Muscle layer of colon (tissue), 2 donors: ENCODE results near the gene SCGB1D1.

ENCODE experiments used
- H3K27ac ChIP-seq: one replicate; pipeline ENCODE4 v1.7.0; 2013; ENCODE audit warnings: low read depth, mild to moderate bottlenecking, low read length, moderate library complexity
- H3K27me3 ChIP-seq, 2 donors: one replicate each; pipeline ENCODE4 v1.7.0; 2013; ENCODE audit warnings: low read length in 2 of 2, mild to moderate bottlenecking in 2 of 2; ENCODE audit not compliant: insufficient read depth in 2 of 2, control insufficient read depth in 1 of 2
- H3K36me3 ChIP-seq: one replicate; pipeline ENCODE4 v1.7.0; 2013; ENCODE audit warnings: mild to moderate bottlenecking, low read length; ENCODE audit not compliant: insufficient read depth
- H3K4me1 ChIP-seq: one replicate; pipeline ENCODE4 v1.7.0; 2013; ENCODE audit warnings: mild to moderate bottlenecking, low read length; ENCODE audit not compliant: insufficient read depth
- H3K4me3 ChIP-seq, 2 donors: one replicate each; pipeline ENCODE4 v1.7.0; 2013; ENCODE audit warnings: low read length in 2 of 2, low read depth in 1 of 2, mild to moderate bottlenecking in 1 of 2, moderate library complexity in 1 of 2
- H3K9ac ChIP-seq: one replicate; pipeline ENCODE4 v1.7.0; 2013; ENCODE audit warnings: low read length
- H3K9me3 ChIP-seq: one replicate; pipeline ENCODE4 v1.7.0; 2013; ENCODE audit warnings: mild to moderate bottlenecking, low read length
- donor health status: abdominal sarcoma.
- donor health status: Adenocarcinoma of cecum.

Gene SCGB1D1

DNA sequence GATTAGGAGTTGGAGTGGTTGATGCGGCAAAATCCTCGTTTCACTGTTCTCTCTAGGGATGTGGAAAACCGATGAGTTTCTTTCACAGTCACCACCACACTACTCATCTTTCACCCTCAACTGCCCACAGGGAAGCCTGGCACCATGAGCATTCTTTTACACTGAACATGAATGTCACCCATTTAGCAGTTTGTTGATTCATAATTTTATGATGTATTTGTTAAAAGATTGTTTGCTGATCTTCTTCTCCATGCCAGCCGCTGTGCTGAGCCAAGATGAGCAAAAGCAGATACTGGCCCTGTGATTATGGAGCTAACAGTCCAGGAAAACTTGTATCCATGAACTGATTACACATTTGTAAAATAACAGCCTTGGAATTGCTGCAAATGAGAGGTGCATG, 48.1 kb downstream of the SCGB1D1 start:
- no peak overlapping the region for H3K9ac ChIP-seq
- no peak overlapping the region for H3K4me3 ChIP-seq
- H3K9me3 ChIP-seq, result no peaks in the 10 kb centered on the region
- H3K27ac ChIP-seq, result no peak overlapping the region
- no peaks in the 10 kb centered on the region for H3K4me1 ChIP-seq
- peaks cover 0 to 4% of the 10 kb centered on the region in 2 donors for H3K27me3 ChIP-seq
- no peaks in the 10 kb centered on the region for H3K36me3 ChIP-seq

DNA sequence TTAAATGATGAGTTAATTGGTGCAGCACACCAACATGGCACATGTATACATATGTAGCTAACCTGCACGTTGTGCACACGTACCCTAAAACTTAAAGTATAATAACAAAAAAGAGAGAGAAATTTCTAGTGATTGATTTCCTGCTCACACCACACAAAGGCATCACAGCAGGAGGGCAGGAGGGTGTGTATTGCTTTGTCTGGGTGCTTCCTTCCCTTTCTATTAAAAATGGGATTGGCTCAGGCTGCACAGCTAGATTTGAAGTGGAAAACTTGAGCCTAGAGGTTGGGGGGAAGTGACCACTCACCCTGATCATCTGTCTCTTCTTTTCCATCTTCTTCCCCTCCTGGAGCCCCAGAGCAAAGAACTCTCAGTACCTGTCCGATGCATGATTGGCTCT, 51.1 kb downstream of the SCGB1D1 start:
- no peaks in the 10 kb centered on the region for H3K4me1 ChIP-seq
- no peaks in the 10 kb centered on the region for H3K36me3 ChIP-seq
- peaks cover 0 to 7% of the 10 kb centered on the region in 2 donors for H3K27me3 ChIP-seq
- no peak overlapping the region for H3K4me3 ChIP-seq
- no peaks in the 10 kb centered on the region for H3K9me3 ChIP-seq
- no peak overlapping the region for H3K27ac ChIP-seq
- no peak overlapping the region for H3K9ac ChIP-seq

DNA sequence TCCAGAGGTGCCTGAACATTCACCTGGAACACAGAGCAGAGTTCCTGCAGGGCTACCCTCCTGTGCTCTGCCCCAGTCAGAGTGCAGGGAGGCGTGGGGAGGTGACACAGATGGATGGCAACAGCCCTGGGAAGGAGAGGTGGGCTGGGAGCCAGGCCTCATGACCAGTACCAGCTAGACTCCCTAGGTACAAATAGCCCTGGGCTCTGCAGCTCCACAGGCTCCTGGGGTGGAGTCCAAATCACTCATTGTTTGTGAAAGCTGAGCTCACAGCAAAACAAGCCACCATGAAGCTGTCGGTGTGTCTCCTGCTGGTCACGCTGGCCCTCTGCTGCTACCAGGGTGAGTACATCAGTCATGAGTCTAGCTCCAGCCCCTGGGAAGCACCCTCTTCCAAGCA, 52.0 kb downstream of the SCGB1D1 start, which contains the start of gene SCGB1D2:
Gene SCGB1D2 (plus strand): TSS at position 219 of the 400 bp plus-strand sequence. CDS start 69 bp downstream, at position 288.
- H3K4me3 ChIP-seq, result no peak within 1 kb of the TSS
- H3K9ac ChIP-seq, result no peak within 1 kb of the TSS
- no peaks in the 10 kb centered on the region for H3K9me3 ChIP-seq
- H3K27me3 ChIP-seq, result peaks cover 0 to 7% of the 10 kb centered on the region in 2 donors
- no peaks in the 10 kb centered on the region for H3K4me1 ChIP-seq
- H3K36me3 ChIP-seq, result no peaks in the 10 kb centered on the region
- no peak within 1 kb of the TSS for H3K27ac ChIP-seq
